Stomach (tissue), 19 donors: Measurements from ENCODE around the gene GC. TPM values are rescaled to one million over a fixed set of nuclear protein-coding genes. Genes with fewer than 3 reads are reported as not detected.
A peak's percentile ranks its signal among the peaks of the same experiment; 100 is the strongest.

ENCODE experiments used
- DNase-seq, 2 donors: peaks; one replicate each; pipeline versions ENCODE4 v3.0.0 to v3.0.0-alpha.2; 2013 to 2019
- H3K27ac ChIP-seq, 5 donors: fragments of 200-600 bp in 4 of 5; sonication (generic) in 4 of 5; one replicate each; pipeline ENCODE4 v1.5.1; 2013 to 2019; ENCODE audit warnings: mild to moderate bottlenecking in 1 of 5, moderate library complexity in 1 of 5
- H3K27me3 ChIP-seq, 3 donors: fragments of 200-600 bp; sonication (generic); one replicate each; pipeline ENCODE4 v1.5.1; 2017 to 2019; ENCODE audit warnings: mixed run types in 1 of 3
- H3K36me3 ChIP-seq, 4 donors: fragments of 200-600 bp; sonication (generic); 1 replicate in 3 of 4; 2 replicates in 1 of 4; pipeline ENCODE4 v1.5.1; 2016 to 2019
- H3K4me1 ChIP-seq, 4 donors: fragments of 200-600 bp; sonication (generic); one replicate each; pipeline ENCODE4 v1.5.1; 2016 to 2019
- H3K4me3 ChIP-seq, 4 donors: fragments of 200-600 bp; sonication (generic) in 3 of 4; one replicate each; pipeline ENCODE4 v1.5.1; 2016 to 2019; ENCODE audit warnings: mild to moderate bottlenecking in 1 of 4
- H3K9me3 ChIP-seq, 4 donors: fragments of 200-600 bp; sonication (generic); one replicate each; pipeline ENCODE4 v1.5.1; 2016 to 2019
- CTCF ChIP-seq, 7 experiments: fragments of 450-650 bp in 4 of 7; fragments of 200-600 bp in 3 of 7; sonication (generic) in 3 of 7; IDR thresholded peaks; one replicate each; pipeline ENCODE4 v1.5.1; 2016 to 2019; ENCODE audit warnings: antibody characterized with exemption in 7 of 7, control low read depth in 2 of 7, mild to moderate bottlenecking in 1 of 7
- EP300 ChIP-seq: sonication (generic); formaldehyde crosslinking; IDR thresholded peaks from one replicate; pipeline ENCODE4 v1.6.1; 2017; ENCODE audit warnings: antibody characterized with exemption
- POLR2A ChIP-seq, 4 donors: fragments of 450-650 bp; IDR thresholded peaks; one replicate each; pipeline ENCODE4 v1.6.1; 2016; ENCODE audit warnings: antibody characterized with exemption in 4 of 4, control low read depth in 2 of 4, mild to moderate bottlenecking in 1 of 4, moderate library complexity in 1 of 4
- POLR2AphosphoS5 ChIP-seq, 3 donors: sonication (generic); formaldehyde crosslinking; IDR thresholded peaks; one replicate each; pipeline ENCODE4 v1.6.1; 2016; ENCODE audit warnings: antibody characterized with exemption in 3 of 3
- WGBS, 5 donors: extraction: QIAGEN DNeasy Blood & Tissue Kit in 3 of 5; methylation state at CpG; one replicate each; pipeline versions ENCODE4 v1.1.5 to v1.1.7; 2013 to 2018; 5-methylcytosine and 5-hydroxymethylcytosine counted together
- intact Hi-C: fragments of 100-400 bp; cut with DNase I; formaldehyde crosslinking; loops from one replicate; pipeline ENCODE4 v1.15.1; 2023; ENCODE audit warnings: low total_unique reads
- long read RNA-seq, 10 donors: transcript quantifications; one replicate each; lab custom pipeline, GENCODE V29; 2026
- polyA plus RNA-seq, 3 donors: library from polyadenylated mRNA; stranded (reverse); fragments of 200-250 nt; gene quantifications; one replicate each; pipeline ENCODE4 v1.2.3, GENCODE V29; 2013
- total RNA-seq, 5 donors: library from RNA; depleted of rRNA; stranded (reverse); fragments of >200 nt; gene quantifications; one replicate each; pipeline versions ENCODE4 v1.1.0 to v1.2.3, GENCODE V29; 2014 to 2016
- donor health status: healthy with polysubstance abuse.
- donor health status: Bipolar disorder and iron deficiency.
- donor health status: healthy.

The GC gene
- total RNA-seq (10 to 100 TPM in 1 of 5 donors, 1 to 10 TPM in 1, not detected in 3; 5.5 to 14.5 TPM), polyA plus RNA-seq (10 to 100 TPM in 1 of 3 donors, 1 to 10 TPM in 2; 2.8 to 12.2 (median 8.2) TPM)
- long read RNA-seq, donor 1, partial matches to known transcripts: 0 of 1 reads
- long read RNA-seq, donor 1, other reads (novel, unspliced or antisense): 0 of 1 reads
- long read RNA-seq, donor 2, partial matches to known transcripts: 0 of 1 reads
- long read RNA-seq, donor 2, other reads (novel, unspliced or antisense): 0 of 1 reads
- long read RNA-seq, donor 3, transcript GC-201 (13 exons, 1,972 nt): major isoform, 6 of 6 reads
- long read RNA-seq, donor 3, partial matches to known transcripts: 0 of 6 reads
- long read RNA-seq, donor 3, other reads (novel, unspliced or antisense): 0 of 6 reads
- long read RNA-seq, donor 4: 0 reads
- long read RNA-seq, donor 5, transcript GC-201 (13 exons, 1,972 nt): major isoform, 7 of 7 reads
- long read RNA-seq, donor 5, partial matches to known transcripts: 0 of 7 reads
- long read RNA-seq, donor 5, other reads (novel, unspliced or antisense): 0 of 7 reads
- long read RNA-seq, donor 6: 0 reads
- long read RNA-seq, donor 7: 0 reads
- long read RNA-seq, donor 8: 0 reads
- long read RNA-seq, donor 9, transcript GC-201 (13 exons, 1,972 nt): major isoform, 5 of 15 reads
- long read RNA-seq, donor 9, partial matches to known transcripts: 10 of 15 reads
- long read RNA-seq, donor 9, other reads (novel, unspliced or antisense): 0 of 15 reads
- long read RNA-seq, donor 10, transcript GC-201 (13 exons, 1,972 nt): major isoform, 5 of 5 reads
- long read RNA-seq, donor 10, partial matches to known transcripts: 0 of 5 reads
- long read RNA-seq, donor 10, other reads (novel, unspliced or antisense): 0 of 5 reads

- Histone ChIP-seq H3K4me3 (no peak within 1 kb of the TSS), H3K9me3 (no peaks in the 10 kb centered on the region), H3K27me3 (no peaks in the 10 kb centered on the region), H3K36me3 (no peaks in the 10 kb centered on the region), H3K4me1 (peaks cover 0 to 17% (median 3%) of the 10 kb centered on the region in 4 donors), H3K27ac (no peak within 1 kb of the TSS)
- no peak for TF ChIP-seq EP300
- peak in 1 of 7 experiments; percentile 15 for TF ChIP-seq CTCF (IDR thresholded peaks at IDR 0.05)
- no peak for DNase-seq
- intact Hi-C loops: no loop called here
These were observed at the start of gene GC for GRCh38 chr4:71783972-71784371. TSS of gene GC (minus strand) at chr4:71784079. CDS start at chr4:71784018, 61 bp downstream.

DNA sequence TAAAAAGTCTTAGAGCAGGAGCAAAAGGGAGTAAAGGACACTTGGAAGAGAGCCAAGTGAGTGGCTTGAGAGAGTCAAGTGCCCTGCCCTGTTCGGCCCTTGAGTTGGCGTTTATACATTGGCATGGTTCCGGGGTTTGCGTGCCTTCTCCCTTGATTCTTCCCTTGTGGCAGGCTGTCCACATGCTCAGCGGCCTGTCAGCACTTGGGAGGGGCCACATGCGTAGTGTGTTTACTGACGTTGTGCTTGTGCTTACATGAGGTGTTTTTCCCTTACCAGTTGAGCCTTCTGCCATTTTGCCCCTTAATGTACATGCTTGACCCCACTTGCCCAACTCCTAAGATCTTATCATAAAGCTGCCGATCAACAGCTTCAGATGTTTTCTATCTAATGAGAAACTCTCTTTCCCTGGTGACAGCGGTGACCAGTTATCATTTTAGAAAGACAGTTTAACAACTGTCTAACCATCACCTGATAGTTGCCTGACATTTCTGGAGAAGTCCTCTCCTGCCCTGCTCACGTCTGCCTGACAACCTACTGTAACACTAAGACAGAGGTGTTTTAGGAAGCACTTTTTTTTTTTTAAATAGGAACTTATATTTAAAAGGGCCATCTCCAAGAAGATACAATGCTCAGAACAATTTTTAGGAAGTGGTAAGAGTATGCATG lies 49.5 kb upstream of the GC start:
- Histone ChIP-seq H3K36me3 (no peaks in the 10 kb centered on the region), H3K27me3 (no peaks in the 10 kb centered on the region), H3K4me1 (peaks cover 0 to 15% (median 0%) of the 10 kb centered on the region in 4 donors), H3K27ac (no peak overlapping the region), H3K4me3 (no peak overlapping the region), H3K9me3 (no peaks in the 10 kb centered on the region)
- 39 to 58% (median 42%) methylated on average over 10 of the region's 10 CpGs for WGBS, 5 donors
- TF ChIP-seq EP300 (no peak), POLR2AphosphoS5 (IDR thresholded peaks at IDR 0.05) (no peak)
- intact Hi-C loops: no loop called here
- DNase-seq: peak; percentile 37 to 58

DNA sequence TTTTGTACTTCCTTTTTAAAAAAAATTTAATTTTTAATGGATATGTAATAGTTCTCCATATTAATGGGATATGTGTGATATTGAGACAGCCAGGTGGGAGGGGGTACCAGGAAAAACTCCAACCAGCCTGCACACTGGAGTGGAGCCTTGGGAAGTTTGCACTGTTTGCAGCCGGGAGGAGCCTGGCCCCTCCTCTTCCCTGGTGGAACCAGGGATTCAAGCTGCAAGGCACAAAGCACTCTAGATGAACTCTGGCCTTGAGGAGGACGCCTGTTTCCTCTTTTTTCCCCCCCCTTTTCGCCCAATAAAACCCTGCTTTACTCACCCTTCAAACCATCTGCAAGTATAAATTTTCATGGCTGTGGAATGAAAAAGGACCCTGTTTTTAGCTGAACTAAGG lies 48.2 kb upstream of the GC start:
- TF ChIP-seq POLR2A (IDR thresholded peaks at IDR 0.05): no peak
- no peak for TF ChIP-seq POLR2AphosphoS5 (IDR thresholded peaks at IDR 0.05)
- TF ChIP-seq EP300: no peak
- no peak for TF ChIP-seq CTCF (IDR thresholded peaks at IDR 0.05)
- Histone ChIP-seq H3K4me1 (peaks cover 0 to 15% (median 0%) of the 10 kb centered on the region in 4 donors), H3K27ac (no peak overlapping the region), H3K9me3 (no peaks in the 10 kb centered on the region), H3K36me3 (no peaks in the 10 kb centered on the region), H3K27me3 (no peaks in the 10 kb centered on the region), H3K4me3 (no peak overlapping the region)
- intact Hi-C loops: no loop called here
- WGBS, 5 donors: 15 to 49% (median 27%) methylated on average over 3 of the region's 3 CpGs
- DNase-seq: peak in 1 of 2 donors; percentile 10

DNA sequence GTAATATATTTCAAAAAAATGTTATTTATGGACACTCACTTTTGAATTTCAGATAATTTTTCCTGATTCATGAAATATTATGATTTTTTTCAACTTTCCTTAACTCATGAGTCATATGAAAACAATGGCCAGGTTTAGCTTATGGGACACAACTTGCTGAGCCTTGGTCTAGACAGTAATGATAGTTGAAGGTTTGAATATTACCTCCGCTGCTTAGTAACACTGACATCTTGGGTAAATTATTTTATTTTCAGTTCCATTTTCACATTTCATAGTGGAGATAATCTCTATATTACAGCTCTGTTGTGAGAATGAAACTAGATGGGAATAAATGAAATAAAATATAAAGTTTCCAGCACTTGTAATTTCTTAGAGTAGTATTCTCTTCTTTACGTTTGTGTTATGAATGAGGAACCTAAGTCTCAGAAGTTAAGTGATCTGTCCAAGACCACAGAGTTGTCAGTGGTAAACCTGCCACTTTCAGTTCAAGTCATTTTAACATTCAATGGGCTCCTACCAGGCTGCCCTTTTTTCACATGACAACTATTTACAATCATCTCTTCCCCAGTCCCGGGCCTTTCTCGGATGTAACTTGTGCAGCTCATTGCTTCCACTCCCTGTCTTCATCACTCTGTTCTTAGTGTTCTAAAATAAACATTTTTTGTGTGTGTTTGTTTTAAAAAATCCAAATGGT lies 46.8 kb upstream of the GC start:
- intact Hi-C loops: no loop called here
- no peak for TF ChIP-seq POLR2AphosphoS5 (IDR thresholded peaks at IDR 0.05)
- WGBS, 5 donors: 48 to 75% (median 69%) methylated on average over 4 of the region's 4 CpGs

DNA sequence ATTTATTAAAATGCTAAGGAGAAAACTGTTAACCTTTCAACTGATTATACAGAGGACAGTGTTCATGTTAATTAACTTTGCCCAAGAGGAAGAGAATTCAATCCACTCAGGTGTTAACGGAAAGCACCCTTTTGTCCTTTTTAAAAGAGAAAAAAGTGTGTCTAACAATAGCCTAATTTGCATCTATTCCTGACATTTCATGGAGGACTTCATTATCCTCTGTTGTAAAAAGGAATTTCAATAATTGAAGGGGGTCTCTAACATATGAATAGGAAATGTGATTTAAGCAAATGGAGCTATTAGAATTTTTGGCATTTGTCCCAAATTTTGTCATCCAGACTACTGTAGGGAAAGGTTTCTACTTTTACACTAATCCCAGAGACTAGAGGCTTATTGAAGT lies 44.6 kb upstream of the GC start:
- no peaks in the 10 kb centered on the region for H3K9me3 ChIP-seq
- no peak overlapping the region for H3K27ac ChIP-seq
- H3K4me3 ChIP-seq: no peak overlapping the region
- TF ChIP-seq EP300: no peak
- TF ChIP-seq POLR2A (IDR thresholded peaks at IDR 0.05): no peak
- TF ChIP-seq POLR2AphosphoS5 (IDR thresholded peaks at IDR 0.05): no peak
- no peak for TF ChIP-seq CTCF (IDR thresholded peaks at IDR 0.05)
- DNase-seq: no peak
- no peaks in the 10 kb centered on the region for H3K27me3 ChIP-seq
- 84 to 99% (median 88%) methylated on average over 1 of the region's 1 CpG for WGBS, 5 donors
- H3K36me3 ChIP-seq: no peaks in the 10 kb centered on the region
- H3K4me1 ChIP-seq: peaks cover 0 to 15% (median 0%) of the 10 kb centered on the region in 4 donors
- intact Hi-C loops: no loop called here

More for the DNA sequence above, 46.8 kb upstream of the GC start:
- Histone ChIP-seq H3K4me1 (peaks cover 0 to 15% (median 0%) of the 10 kb centered on the region in 4 donors), H3K27ac (no peak overlapping the region), H3K36me3 (no peaks in the 10 kb centered on the region), H3K9me3 (no peaks in the 10 kb centered on the region), H3K4me3 (no peak overlapping the region), H3K27me3 (no peaks in the 10 kb centered on the region)
- no peak for DNase-seq
